ENCODE data around the gene SUN2.
A peak's percentile ranks its signal among the peaks of the same experiment; 100 is the strongest.

SUN2 gene

DNA sequence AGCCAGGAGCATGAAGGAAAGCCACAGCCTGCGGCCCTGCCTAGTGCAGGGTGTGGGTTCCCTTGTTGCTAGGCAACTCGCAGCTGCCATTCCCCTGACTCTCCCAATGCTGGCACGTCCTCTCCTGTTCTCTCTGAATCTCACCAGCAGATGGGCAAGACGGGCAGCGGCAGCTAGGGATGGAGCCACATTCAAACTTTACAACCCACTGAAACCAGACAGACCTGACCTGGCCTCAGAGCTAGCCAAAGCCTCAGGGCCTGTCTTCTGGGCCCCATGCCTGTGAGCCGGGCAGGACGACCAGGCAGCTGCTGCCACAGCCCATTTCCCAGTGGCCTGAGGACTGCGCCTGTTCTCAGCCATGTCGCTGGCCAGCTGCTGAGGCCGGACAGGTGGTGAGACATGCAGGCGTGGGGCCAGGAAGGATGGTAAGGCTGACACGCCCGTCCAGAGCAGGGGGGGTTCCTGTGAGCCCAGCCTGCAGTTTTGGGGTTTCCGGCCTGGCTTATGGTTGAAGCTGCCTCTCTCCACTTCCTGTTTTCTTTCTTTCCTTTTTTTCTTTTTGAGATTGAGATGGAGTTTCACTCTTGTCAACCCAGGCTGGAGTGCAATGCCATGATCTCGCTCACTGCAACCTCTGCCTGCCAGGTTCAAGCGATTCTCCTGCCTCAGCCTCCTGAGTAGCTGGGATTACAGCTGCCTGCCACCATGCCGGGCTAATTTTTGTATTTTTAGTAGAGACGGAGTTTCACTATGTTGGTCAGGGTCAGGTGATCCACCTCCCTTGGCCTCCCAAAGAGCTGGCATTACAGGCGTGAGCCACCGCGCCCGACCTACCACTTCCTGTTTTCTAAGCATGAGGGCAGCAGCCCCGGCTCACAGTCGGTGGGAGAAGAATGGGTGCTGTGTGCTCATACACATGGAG, 4.1 kb downstream of the SUN2 start:
- no peak for DNase-seq

DNA sequence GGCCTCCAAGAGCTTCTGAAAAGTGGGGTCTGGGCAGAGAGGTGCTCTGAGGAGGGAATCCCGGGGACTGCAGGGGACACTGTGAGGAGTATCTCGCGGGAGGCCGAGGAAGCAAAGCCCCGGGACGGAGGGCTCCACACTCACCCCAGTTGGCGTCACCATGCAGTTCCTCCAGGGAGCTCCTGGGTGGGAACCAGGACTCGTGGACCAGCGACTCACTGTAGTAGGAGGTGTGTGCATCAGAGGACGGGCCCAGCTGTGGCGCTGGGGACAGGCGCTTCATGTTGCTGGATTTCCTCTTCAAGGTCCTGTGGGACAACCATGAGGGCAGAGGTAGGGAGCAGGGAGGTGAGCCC, 4.8 kb downstream of the SUN2 start:
- DNase-seq: no peak

DNA sequence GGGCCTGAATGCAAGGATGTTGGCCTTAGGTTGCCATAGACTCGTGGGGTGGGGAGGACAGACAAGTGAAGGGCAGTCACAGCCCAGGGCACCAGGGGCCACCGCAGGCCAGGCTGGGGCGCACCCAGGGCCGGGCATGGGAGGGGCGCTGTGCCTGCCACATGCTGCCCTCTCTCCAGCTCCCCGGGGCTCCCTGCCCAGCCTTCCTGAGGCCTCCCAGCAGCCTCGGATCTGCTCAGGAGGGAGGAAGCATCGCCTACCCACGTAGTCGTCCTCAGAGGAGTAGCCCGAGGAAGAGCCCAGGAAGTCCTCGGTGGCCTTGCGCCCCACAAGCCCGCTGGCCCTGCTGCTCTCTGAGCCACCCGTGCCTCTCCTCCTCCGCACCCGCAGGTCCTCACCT, 5.2 kb downstream of the SUN2 start:
- DNase-seq: no peak

DNA sequence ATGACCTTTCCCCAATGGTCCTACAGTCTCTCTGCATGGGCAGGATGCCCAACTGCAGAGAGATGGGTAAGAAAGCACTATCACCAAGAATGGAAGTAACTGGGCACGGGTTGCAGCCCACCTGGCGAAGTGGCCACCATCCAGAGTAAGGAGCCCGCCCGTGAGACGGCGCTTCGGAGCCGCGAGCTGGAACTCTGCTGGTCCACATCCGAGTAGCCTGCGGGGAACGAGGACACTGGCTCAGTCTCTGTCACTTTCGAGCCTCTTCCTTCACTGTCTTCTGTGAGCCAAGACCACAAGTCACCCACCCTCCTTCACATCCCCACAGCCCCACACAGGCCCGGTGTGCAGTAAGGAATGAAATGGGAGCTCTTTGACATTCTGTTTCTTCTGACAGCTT, 5.7 kb downstream of the SUN2 start:
- DNase-seq: no peak

DNA sequence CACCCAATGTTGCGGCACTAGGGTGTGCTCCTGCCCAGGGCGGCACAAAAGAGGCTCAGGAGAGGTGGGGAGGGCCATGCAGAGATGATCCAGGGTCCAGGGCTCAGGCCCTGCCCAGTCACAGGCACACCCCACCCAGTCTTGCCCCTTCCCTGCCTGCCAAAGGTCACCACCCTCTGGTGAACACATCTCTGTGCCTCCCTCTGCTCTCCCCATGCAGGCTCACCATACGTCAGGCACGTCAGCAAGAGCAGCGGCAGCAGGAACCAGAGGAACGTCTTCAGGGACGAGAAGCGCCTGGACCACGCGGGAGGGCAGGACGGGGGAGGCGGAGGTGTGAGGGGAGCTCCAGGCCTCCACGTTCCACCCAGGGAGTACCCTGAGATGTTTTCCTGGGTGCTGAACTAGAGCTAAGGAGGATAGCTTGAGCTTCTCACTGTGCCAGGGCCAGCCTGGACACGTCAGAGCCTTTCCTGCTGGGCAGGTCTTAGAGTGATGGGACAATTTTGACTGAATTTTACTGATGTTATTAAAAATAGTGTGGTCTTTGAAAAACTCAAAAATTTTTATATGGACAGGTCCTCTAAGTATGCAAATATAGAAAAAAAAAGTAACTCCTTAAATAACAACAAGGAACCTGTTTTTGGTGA, 7.2 kb downstream of the SUN2 start:
- no peak for DNase-seq

DNA sequence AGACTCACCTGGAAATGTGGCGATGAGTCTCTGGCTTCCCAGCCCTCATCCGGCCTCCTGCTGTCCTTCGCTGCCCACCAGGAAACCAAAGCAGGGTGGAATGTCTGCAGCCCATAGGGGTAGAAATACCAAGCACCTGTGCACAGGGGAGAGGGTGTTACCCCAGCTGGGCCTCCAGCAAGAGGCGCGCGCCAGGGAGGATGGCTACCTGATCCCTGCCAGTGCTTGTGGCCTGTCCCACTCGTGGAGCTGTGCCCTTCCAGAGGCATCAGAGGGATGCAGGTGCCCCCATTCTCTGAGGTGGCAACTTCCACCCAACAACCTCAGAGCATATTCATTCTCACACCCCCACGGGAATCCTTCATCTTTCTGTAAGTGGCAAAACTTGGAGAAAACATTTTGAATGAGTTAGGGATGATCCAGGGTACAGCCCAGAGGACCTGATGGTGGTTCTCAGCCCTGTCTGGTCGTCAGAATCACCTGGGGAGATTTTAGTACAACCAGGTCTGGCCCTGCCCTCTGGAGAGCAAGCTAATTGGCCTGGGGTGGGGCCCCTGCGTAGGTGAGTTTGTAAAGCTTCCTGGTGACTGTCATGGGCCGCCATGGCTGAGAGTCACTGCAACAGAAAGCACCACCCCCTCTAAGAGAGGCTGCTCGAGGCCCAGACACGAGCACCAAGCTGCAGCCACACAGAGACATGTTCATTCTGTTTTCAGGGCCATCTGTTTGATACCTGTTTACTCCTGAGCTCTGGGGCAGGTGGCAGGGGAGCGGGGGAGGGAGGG, 9.9 kb downstream of the SUN2 start:
- no peak for DNase-seq

- no peak for DNase-seq
These were observed 10.8 kb downstream of the SUN2 start for GRCh38 chr22:38744981-38745380.

DNA sequence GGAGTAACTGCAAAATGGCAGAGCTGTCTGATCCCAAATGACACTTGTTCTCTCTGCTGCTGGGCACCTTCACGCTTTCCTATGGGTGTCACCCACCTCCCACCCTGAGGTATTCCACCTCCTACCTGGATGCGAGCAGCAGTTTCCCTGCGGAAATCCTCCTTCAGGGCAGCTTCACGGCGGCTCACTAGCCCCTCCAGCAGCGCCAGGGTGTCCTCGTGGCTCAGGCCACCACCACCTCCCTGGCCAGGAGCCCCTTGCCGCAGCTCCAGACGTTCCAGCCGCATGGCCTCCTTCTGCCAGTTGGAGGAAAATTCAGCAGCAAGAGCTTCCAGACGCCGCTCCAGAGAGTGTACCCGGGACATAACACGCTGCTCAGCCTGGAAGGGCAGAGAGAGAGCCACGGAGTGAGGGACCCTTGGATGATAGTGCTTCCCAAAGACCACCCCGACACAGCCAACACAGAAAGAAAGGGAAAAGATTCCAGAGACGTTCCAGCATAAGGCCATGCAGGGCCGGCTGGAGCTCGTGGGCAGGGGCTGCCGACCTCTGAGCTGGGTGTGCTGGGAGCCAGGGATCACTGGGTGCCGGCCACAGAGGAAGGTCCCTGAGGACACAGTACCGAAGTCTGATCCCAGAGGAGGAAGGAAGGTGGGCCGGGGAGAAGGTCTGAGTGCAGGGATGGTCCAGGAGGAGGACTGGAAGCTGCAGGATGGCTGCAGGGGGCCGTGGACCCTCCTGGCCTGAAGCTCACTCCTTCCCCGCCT, 13.4 kb downstream of the SUN2 start:
- no peak for DNase-seq

- DNase-seq: no peak
These were observed 14.2 kb downstream of the SUN2 start for GRCh38 chr22:38741576-38741975.

- no peak for DNase-seq
These were observed 14.6 kb downstream of the SUN2 start for GRCh38 chr22:38741166-38741565.

- DNase-seq: peak in 1 of 2 experiments; percentile 27
These were observed 15.0 kb downstream of the SUN2 start for GRCh38 chr22:38740754-38741153.

DNA sequence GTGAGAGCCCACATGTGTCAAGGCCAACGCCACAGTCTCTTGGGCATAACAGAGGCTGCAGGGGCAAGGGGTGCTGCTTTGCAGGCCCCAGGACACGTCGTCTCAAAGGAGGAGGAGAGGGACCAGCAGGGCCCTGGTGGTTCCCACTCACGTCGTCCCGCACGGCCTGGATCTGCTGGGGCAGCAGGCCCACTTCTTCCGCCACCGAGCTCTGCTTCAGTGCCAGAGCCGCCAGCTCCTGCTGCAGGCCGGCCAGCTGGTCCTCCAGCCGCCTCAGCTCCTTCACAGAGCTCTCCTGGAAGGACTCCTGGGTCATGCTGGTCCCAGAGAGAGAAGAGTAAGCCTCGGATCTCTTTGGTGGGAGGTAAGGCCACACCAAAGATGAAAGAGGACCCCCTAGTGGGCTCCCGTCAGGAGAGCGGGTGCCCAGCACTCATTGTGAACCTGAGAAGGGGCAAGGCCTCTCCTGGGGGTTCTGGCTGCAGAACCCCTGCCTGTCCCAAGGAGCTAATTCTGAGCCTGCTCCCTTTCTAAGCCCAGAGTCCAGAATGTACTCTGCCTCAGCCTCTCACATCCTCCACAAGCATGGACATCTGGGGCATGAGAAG, 15.6 kb downstream of the SUN2 start:
- peak in 1 of 2 experiments; percentile 23 for DNase-seq

- DNase-seq: no peak
These were observed 16.3 kb downstream of the SUN2 start for GRCh38 chr22:38739300-38740055.

DNA sequence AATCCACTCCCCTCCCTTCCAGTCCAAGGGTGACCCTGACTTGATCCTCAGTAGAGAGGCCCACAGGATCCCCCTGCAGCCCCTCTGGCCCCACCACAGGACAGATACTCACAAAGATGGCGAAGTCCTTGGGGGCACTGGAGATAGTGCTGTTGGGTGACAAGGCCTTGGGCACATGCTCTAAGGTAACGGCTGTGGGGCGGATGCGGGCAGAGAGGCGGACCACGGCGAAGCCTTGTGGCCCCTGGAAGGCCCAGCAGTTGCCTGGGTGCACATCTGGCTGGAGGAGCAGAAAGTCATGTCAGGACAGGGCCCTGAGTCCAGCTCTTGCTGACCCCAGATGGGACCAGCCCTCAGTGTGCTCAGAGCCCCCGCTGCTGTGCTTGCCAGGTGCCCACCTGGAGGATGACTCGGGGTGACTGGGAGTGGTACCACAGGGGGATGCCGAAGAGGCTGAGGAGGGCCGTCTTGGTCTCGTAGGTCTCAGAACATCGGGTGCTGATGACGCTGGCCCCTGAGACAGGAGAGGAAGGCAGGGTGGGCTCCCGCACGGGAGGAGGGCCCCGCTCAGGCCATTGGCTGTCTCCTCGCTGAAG, 17.2 kb downstream of the SUN2 start:
- DNase-seq: no peak

DNA sequence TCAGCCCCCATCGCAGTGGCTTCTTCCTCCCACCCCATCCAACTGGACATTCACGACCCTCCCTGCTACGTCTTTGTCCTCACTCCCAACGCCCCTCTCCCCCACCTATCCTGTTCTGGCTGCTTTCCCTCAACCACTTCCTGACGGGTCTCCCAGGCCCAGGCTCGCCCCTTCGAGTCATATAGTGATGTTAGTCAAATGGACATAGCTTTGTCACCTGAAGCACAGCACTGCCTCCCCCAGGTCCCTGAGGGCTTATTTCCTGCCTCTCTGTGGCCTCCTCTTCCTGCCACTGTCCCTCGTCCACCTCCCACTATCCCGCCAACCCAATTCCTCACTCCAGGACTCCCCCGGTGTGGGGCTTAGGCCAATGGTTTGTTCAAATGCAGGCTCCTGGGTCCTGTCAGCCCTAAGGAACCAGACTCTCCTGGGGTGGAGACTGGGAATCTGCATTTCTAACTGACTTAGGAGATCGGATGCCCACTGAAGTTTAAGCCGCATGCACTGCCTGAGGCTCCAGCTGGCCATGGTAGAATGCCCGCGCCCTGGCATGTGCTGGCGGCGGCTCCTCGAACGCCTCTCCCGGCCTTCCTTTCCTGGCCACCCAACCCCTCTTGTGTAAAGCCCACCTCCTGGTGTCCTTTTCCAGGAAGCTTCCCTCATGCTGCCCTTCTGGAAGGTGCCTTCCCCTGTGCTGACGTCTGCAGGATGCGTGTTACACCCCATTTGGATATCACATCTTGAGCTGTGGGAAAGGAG, 18.3 kb downstream of the SUN2 start:
- DNase-seq: no peak

DNA sequence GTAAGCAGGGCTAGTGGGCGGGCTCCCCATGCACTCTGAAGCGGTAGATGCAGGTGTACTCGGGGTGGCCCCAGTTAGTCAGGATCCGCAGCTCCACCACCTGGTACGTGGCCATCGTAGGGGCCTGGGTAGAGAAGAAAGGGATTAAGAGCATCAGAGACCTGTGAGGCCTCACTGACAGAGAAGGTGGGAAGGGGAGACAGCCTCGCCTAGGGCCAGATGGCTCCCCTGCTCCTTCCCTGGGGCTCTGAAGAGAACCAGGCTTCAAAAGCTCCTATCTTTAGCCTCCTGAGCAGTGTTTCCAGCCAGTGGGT, 19.6 kb downstream of the SUN2 start:
- DNase-seq: peak in 1 of 2 experiments; percentile 21

GRCh38 chr22:38735465-38736256, 20.1 kb downstream of the SUN2 start:
- no peak for DNase-seq

DNA sequence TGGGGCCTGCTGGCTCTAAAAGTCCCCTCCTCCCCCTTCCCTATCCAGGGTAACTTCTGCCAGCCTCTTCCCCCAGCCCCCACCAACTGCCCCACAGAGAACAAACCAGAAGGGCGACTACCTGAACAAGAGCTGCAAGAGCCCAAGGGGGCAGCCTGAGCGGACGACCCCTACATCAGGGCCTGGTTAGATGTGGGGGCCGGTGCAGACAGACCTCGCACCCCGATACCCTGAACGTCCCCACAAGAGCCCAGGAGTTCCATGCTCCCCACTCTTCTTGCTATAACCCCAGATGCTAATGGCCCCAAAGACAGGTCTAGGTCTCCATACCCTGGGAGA, 20.7 kb downstream of the SUN2 start:
- no peak for DNase-seq

DNA sequence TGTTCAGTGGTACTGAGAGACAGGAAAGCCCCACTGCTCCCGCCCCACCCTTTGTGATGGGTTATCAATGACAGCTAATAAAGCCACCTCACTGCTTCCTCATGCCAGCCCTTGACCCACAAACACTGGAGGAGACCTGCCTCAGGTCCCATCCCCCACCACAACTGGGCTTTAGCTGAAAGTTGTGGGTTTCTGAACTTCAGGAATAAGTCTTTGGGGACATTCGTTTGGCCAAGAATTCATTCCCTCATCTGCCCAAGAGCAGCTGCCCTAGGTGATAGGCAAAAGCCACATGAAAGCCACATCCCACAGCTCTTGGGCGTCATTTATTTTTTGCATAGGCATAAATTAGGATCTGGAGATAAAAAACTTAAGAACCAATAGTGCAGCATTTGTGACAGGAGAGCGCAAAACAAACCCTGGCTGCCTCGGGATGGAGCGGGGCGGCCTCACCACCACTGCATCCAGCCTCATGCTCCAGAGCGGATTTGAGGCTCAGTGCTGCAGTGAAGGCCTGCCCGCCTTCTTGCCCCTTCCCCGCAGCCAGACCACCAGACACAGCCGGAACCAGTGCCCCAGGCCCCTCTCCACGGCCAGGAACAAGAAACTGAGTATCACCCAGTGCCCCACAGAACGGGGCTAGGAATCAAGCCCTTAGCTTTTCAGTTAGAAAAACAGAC, 21.2 kb downstream of the SUN2 start:
- DNase-seq: no peak

Data from NCI-H524 (cell line).